ENCODE results near the gene MPI. TPM values are rescaled to one million over a fixed set of nuclear protein-coding genes. Genes with fewer than 3 reads are reported as not detected.

Gene MPI
- 48.5 and 50.3 TPM in 2 replicates for total RNA-seq (2014; rRNA removed; shearing (Covaris generic))

GRCh38 chr15:74889883-74890664, at the start of gene MPI:
MPI (plus strand) TSS chr15:74890042; CDS start chr15:74890074, 32 bp downstream.
- DNase-seq (ENCODE audit: low spot score) = peak; percentile 51

- DNase-seq (ENCODE audit: low spot score) = no peak
These were observed 48.7 kb upstream of the MPI start for GRCh38 chr15:74840851-74841775.

GRCh38 chr15:74841891-74842373, 47.9 kb upstream of the MPI start:
- no peak for DNase-seq (ENCODE audit: low spot score)

GRCh38 chr15:74842581-74843444, 47.0 kb upstream of the MPI start, which contains the start of gene ULK3:
ULK3 (minus strand) TSS chr15:74843156; CDS start chr15:74843105, 51 bp downstream.
- DNase-seq (ENCODE audit: low spot score) = peak; percentile 68

GRCh38 chr15:74843445-74843828, 46.4 kb upstream of the MPI start:
- no peak for DNase-seq (ENCODE audit: low spot score)

- no peak for DNase-seq (ENCODE audit: low spot score)
These were observed 45.9 kb upstream of the MPI start for GRCh38 chr15:74843891-74844299.

- DNase-seq (ENCODE audit: low spot score) = no peak
These were observed 45.3 kb upstream of the MPI start for GRCh38 chr15:74844319-74845207.

- no peak for DNase-seq (ENCODE audit: low spot score)
These were observed 44.7 kb upstream of the MPI start for GRCh38 chr15:74845208-74845568.

- no peak for DNase-seq (ENCODE audit: low spot score)
These were observed 44.3 kb upstream of the MPI start for GRCh38 chr15:74845581-74845980.

GRCh38 chr15:74847432-74847831, 42.4 kb upstream of the MPI start:
- DNase-seq (ENCODE audit: low spot score) = no peak

GRCh38 chr15:74850393-74850792, 39.4 kb upstream of the MPI start:
- no peak for DNase-seq (ENCODE audit: low spot score)

- DNase-seq (ENCODE audit: low spot score) = no peak
These were observed 37.9 kb upstream of the MPI start for GRCh38 chr15:74851960-74852359.

GRCh38 chr15:74854453-74855022, 35.3 kb upstream of the MPI start:
- DNase-seq (ENCODE audit: low spot score) = no peak

- DNase-seq (ENCODE audit: low spot score) = no peak
These were observed 34.0 kb upstream of the MPI start for GRCh38 chr15:74855857-74856256.

- DNase-seq (ENCODE audit: low spot score) = no peak
These were observed 33.3 kb upstream of the MPI start for GRCh38 chr15:74856537-74856936.

GRCh38 chr15:74857082-74857655, 32.7 kb upstream of the MPI start:
- no peak for DNase-seq (ENCODE audit: low spot score)

GRCh38 chr15:74857671-74858368, 32.0 kb upstream of the MPI start:
- DNase-seq (ENCODE audit: low spot score) = no peak

- no peak for DNase-seq (ENCODE audit: low spot score)
These were observed 31.5 kb upstream of the MPI start for GRCh38 chr15:74858369-74858740.
